A673 (cell line): ENCODE measurements around the gene ENO1. TPM values are rescaled to one million over a fixed set of nuclear protein-coding genes. Genes with fewer than 3 reads are reported as not detected.

Experiments used
- BruUV-seq: library from RNA; stranded (reverse); fragments of 400-500 nt; replicated peaks from 2 replicates; lab custom pipeline; 2021; lab: Mats Ljungman, UMichigan
- CTCF ChIA-PET: fragments of 300-600 bp; sonication (Branson Sonifier 250); formaldehyde crosslinking; loops from one replicate; lab custom pipeline; 2022; ENCODE audit warnings: antibody characterized with exemption; lab: Charles Lee
- POLR2A ChIA-PET: fragments of 300-600 bp; sonication (Branson Sonifier 250); formaldehyde crosslinking; loops from one replicate; lab custom pipeline; 2022; ENCODE audit warnings: antibody characterized with exemption; ENCODE audit not compliant: low non-redundant PET; lab: Charles Lee
- DNase-seq: peaks from one replicate; pipeline ENCODE4 v3.0.0-alpha.2; 2015; ENCODE audit warnings: low spot score
- H3K27ac ChIP-seq: fragments of 200-600 bp; sonication (generic); 2 replicates; pipeline ENCODE4 v1.5.1; 2016; ENCODE audit warnings: mixed run types, low read depth, mild to moderate bottlenecking, mixed read lengths, antibody characterized with exemption, low read length; ENCODE audit not compliant: poor library complexity, severe bottlenecking
- H3K27me3 ChIP-seq: fragments of 200-600 bp; sonication (generic); replicated peaks from 2 replicates; pipeline ENCODE4 v1.6.1; 2017; ENCODE audit warnings: mixed run types, low read depth, mild to moderate bottlenecking, mixed read lengths, antibody characterized with exemption, low read length; ENCODE audit not compliant: insufficient read depth, poor library complexity
- H3K36me3 ChIP-seq: fragments of 200-600 bp; sonication (generic); 2 replicates; pipeline ENCODE4 v1.6.1; 2016; ENCODE audit warnings: mixed run types, mild to moderate bottlenecking, mixed read lengths, antibody characterized with exemption, low read length; ENCODE audit not compliant: insufficient read depth, poor library complexity, severe bottlenecking
- H3K4me1 ChIP-seq: fragments of 200-600 bp; sonication (generic); 2 replicates; pipeline ENCODE4 v1.6.1; 2017; ENCODE audit warnings: mixed run types, mild to moderate bottlenecking, mixed read lengths, antibody characterized with exemption, low read length; ENCODE audit not compliant: insufficient read depth, poor library complexity, severe bottlenecking
- H3K4me3 ChIP-seq: fragments of 200-600 bp; sonication (generic); 2 replicates; pipeline ENCODE4 v1.5.1; 2016; ENCODE audit warnings: low read depth, mixed run types, mild to moderate bottlenecking, mixed read lengths, low read length; ENCODE audit not compliant: poor library complexity, severe bottlenecking
- H3K9me3 ChIP-seq: fragments of 200-600 bp; sonication (generic); 2 replicates; pipeline ENCODE4 v1.6.1; 2016; ENCODE audit warnings: mixed run types, low read depth, mild to moderate bottlenecking, mixed read lengths, antibody characterized with exemption, low read length; ENCODE audit not compliant: poor library complexity, severe bottlenecking
- EZH2 ChIP-seq: fragments of 200-600 bp; sonication (generic); IDR thresholded peaks from 2 replicates; pipeline ENCODE4 v1.6.1; 2017; ENCODE audit warnings: borderline replicate concordance, low read depth, mild to moderate bottlenecking, mixed read lengths, antibody characterized with exemption, low read length; ENCODE audit not compliant: poor library complexity, severe bottlenecking
- intact Hi-C: fragments of 100-400 bp; cut with micrococcal nuclease; formaldehyde crosslinking; loops from one replicate; pipeline ENCODE4 v1.10.0; 2022; ENCODE audit not compliant: unreplicated experiment
- total RNA-seq: library from RNA; stranded (reverse); gene quantifications from 2 replicates; pipeline ENCODE4 v1.2.3, GENCODE V29; 2021
- TF ChIP-seq, protein P1 (sequence below): fragments of 300-800, 200-600 bp; sonication (generic); conservative IDR thresholded peaks from 2 replicates; pipeline ENCODE4 v1.5.1; 2017; ENCODE audit warnings: low read depth, mild to moderate bottlenecking, antibody characterized with exemption, low read length, moderate library complexity, mixed read lengths

Gene ENO1
- total RNA-seq, 1 experiment from 2014 or later = 2,659 TPM

GRCh38 chr1:8892026-8892425, 13.5 kb upstream of the ENO1 start:
- H3K9me3 ChIP-seq = no peaks in the 10 kb centered on the region
- H3K4me1 ChIP-seq = peaks cover 7% of the 10 kb centered on the region
- TF ChIP-seq EZH2 = no peak
- TF ChIP-seq, protein P1, sequence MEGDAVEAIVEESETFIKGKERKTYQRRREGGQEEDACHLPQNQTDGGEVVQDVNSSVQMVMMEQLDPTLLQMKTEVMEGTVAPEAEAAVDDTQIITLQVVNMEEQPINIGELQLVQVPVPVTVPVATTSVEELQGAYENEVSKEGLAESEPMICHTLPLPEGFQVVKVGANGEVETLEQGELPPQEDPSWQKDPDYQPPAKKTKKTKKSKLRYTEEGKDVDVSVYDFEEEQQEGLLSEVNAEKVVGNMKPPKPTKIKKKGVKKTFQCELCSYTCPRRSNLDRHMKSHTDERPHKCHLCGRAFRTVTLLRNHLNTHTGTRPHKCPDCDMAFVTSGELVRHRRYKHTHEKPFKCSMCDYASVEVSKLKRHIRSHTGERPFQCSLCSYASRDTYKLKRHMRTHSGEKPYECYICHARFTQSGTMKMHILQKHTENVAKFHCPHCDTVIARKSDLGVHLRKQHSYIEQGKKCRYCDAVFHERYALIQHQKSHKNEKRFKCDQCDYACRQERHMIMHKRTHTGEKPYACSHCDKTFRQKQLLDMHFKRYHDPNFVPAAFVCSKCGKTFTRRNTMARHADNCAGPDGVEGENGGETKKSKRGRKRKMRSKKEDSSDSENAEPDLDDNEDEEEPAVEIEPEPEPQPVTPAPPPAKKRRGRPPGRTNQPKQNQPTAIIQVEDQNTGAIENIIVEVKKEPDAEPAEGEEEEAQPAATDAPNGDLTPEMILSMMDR = no peak
- H3K27ac ChIP-seq = no peak overlapping the region
- no peaks in the 10 kb centered on the region for H3K27me3 ChIP-seq
- POLR2A ChIA-PET = no interaction called here
- intact Hi-C loops = no loop called here
- DNase-seq = no peak
- no peak overlapping the region for H3K4me3 ChIP-seq
- H3K36me3 ChIP-seq = no peaks in the 10 kb centered on the region
- CTCF ChIA-PET = no interaction called here
- no TSS peak for BruUV-seq

DNA sequence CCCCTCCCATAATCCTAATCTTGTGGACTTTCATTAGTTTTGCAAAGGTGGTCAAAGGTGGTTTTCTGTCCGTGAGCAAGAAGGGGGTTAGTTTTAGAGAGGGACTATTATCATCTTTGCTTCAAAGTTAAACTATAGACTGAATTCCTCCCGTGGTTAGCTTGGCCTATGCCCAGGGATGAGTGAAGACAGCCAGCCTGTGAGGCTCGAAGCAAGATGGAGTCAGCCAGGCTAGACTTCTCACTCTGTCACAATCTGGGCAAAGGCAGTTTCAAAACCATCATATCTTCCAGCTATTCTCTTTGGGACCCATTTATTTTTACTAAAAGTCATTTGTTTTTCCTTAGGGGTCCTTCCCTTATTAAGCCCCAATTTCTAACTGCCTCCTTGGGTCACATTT, 12.9 kb upstream of the ENO1 start:
- TF ChIP-seq, protein P1 = no peak
- TF ChIP-seq EZH2 = no peak
- DNase-seq = no peak
- H3K36me3 ChIP-seq = no peaks in the 10 kb centered on the region
- intact Hi-C loops = no loop called here
- no peak overlapping the region for H3K27ac ChIP-seq
- CTCF ChIA-PET = no interaction called here
- no peaks in the 10 kb centered on the region for H3K27me3 ChIP-seq
- POLR2A ChIA-PET = no interaction called here
- H3K9me3 ChIP-seq = no peaks in the 10 kb centered on the region
- BruUV-seq = no TSS peak
- peaks cover 7% of the 10 kb centered on the region for H3K4me1 ChIP-seq
- H3K4me3 ChIP-seq = no peak overlapping the region

DNA sequence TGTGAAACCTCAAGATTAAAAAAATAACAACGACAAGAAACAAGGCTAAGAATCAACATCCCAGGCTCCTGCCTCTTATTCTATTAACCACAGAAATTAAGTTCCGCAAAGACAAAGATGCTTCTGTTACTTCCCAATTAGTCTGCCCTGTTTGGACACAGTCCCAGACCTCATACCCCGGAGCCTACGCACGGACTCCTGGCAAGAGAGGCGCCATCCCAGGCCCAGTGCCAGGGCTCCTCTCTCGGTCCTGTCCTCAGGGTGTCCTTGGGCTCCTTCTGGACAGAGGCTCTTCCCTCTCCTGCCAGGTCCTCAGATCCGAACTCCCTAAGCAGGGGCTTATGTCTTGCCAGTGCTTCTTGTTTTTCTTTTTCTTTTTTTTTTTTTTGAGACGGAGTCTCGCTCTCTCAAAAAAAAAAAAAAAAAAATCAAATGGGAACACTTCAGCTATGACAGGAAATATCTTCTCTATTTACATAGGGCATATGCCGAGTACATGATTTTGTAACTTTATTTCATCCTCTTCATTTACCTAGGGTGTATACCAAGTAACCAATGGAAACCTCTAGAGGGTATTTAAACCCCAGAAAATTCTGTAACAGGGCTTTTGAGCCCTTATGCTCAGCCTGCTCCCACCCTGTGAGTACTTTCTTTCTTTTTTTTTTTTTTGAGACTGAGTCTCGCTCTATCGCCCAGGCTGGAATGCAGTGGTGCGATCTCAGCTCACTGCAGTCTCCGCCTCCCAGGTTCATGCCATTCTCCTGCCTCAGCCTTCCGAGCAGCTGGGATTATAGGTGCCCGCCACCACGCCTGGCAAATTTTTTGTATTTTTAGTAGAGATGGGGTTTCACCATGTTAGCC, 11.7 kb upstream of the ENO1 start:
- CTCF ChIA-PET = no interaction called here
- POLR2A ChIA-PET = interaction anchor here (0.6 kb wide), 1 partner anchor 407 kb away, joined by 3 read pairs; no protein-coding TSS in a partner anchor
- intact Hi-C loops = no loop called here
- no peaks in the 10 kb centered on the region for H3K27me3 ChIP-seq
- H3K4me1 ChIP-seq = peaks cover 7% of the 10 kb centered on the region
- peak overlapping the region; percentile 22 for H3K4me3 ChIP-seq
- no peak for DNase-seq
- no peak for TF ChIP-seq EZH2
- H3K36me3 ChIP-seq = no peaks in the 10 kb centered on the region
- H3K27ac ChIP-seq = no peak overlapping the region
- no TSS peak for BruUV-seq
- H3K9me3 ChIP-seq = no peaks in the 10 kb centered on the region
